GM10248 (cell line): Measurements from ENCODE around the gene TGM1.

Experiments
- CTCF ChIA-PET: fragments of 300-600 bp; sonication (Branson Sonifier 250); formaldehyde crosslinking; extraction: SDS; loops from one replicate; lab custom pipeline; 2021; ENCODE audit warnings: antibody characterized with exemption; lab: Yijun Ruan, JAX
- POLR2A ChIA-PET: fragments of 350-650 bp; sonication (Branson Sonifier 250); formaldehyde crosslinking; extraction: SDS; loops from one replicate; lab custom pipeline; 2020; ENCODE audit warnings: antibody characterized with exemption; lab: Yijun Ruan, JAX
- DNase-seq: peaks from one replicate; pipeline ENCODE4 v3.0.0; 2012; ENCODE audit errors: extremely low spot score
- TF ChIP-seq, protein P1 (sequence below): IDR thresholded peaks from 2 replicates; pipeline ENCODE4 v1.5.1; 2012; ENCODE audit warnings: mild to moderate bottlenecking, low read depth; ENCODE audit errors: extremely low read depth, missing control alignments, control extremely low read depth

Gene TGM1

DNA sequence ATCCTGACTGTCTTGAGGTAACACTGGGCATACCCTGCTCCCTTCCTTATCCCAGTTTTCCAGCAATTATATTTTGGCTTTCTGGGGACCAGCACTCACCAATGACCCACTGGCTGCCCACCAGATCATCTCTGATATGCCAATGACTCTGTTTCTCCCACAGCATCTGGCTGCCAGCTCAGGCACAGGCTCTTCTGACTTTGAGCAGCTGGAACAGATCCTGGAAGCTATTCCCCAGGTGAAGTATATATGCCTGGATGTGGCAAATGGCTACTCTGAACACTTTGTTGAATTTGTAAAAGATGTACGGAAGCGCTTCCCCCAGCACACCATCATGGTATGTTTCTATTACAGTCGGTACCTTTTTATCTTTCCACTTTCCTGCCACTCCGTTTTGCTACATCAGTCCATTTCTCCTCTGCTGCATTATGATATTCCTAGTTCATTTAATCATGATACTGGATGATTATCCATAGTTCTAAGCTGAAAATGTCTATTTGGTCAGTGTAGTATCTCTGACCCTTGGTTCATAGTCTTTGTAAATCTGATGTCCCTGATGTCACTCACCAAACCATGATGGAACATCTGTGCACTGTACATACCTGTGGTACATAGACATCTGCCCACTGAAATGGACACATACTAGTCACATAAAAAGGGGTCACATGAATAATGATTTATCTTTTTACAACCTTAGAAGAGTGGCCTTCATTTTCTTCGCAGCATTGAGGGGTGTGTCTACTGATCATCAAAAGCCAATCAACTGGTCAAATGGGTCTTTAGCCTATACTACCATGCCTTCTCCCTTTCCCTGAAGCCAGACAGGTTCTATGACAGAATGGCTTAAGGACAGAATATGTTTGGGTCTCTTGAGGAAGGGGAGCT, 26.9 kb downstream of the TGM1 start:
- DNase-seq: no peak
- CTCF ChIA-PET: interaction anchor here (0.9 to 7.5 kb wide), 16 partner anchors 10 to 202 kb away, joined by 3 to 56 read pairs (median 4); partner anchors contain the start of genes CHMP4A, CIDEB, DHRS1 and IRF9
- TF ChIP-seq, protein P1, sequence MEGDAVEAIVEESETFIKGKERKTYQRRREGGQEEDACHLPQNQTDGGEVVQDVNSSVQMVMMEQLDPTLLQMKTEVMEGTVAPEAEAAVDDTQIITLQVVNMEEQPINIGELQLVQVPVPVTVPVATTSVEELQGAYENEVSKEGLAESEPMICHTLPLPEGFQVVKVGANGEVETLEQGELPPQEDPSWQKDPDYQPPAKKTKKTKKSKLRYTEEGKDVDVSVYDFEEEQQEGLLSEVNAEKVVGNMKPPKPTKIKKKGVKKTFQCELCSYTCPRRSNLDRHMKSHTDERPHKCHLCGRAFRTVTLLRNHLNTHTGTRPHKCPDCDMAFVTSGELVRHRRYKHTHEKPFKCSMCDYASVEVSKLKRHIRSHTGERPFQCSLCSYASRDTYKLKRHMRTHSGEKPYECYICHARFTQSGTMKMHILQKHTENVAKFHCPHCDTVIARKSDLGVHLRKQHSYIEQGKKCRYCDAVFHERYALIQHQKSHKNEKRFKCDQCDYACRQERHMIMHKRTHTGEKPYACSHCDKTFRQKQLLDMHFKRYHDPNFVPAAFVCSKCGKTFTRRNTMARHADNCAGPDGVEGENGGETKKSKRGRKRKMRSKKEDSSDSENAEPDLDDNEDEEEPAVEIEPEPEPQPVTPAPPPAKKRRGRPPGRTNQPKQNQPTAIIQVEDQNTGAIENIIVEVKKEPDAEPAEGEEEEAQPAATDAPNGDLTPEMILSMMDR: no peak
- POLR2A ChIA-PET: no interaction called here

DNA sequence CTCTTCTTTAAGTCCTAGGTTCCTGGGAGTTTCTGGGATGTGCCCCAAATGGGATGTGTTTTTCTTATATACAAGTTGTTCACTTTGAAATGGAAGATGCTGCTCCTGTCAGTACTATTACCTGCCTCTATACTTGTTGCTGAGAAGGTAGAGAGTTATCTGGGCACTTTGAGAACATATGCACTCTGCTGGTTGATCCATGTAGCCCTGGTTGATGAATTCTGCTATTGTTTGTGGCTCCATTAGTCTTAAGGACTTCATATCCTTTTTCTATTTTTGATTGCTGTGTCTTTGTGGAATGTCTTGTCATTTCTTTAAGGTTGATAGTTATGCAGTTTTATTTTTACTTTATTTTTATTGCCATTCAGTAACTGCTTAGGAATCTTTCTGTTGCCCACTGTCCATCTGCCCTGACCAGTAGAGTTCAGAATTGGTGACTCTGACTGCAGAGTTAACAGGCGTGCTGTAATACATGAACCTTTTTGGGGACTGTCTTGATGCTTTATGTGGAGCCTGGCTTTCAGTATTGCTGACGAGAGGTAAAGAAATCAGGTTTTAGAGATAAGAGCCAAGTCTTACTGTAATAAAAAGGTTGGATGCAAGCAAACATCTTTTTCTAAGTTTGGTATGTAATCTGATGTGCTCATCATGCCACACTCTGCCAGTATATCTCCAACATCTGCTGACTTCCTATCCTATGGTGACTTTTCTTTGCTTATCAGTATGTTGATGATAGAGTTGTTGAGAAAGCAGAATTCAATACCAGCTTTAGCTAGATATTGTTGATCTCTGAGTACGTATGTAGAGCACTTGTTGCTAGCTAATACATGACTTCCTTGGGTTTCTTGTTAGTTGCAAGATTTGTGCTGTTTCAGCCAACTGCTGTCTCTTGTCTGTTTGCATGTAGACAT, 28.6 kb downstream of the TGM1 start:
- no peak for DNase-seq
- ChIA-PET CTCF (interaction anchor here (0.8 to 7.5 kb wide), 15 partner anchors 7 to 204 kb away, joined by 3 to 56 read pairs (median 4); partner anchors contain the start of genes CHMP4A, CIDEB, DHRS1 and IRF9), POLR2A (no interaction called here)
- TF ChIP-seq, protein P1: no peak

DNA sequence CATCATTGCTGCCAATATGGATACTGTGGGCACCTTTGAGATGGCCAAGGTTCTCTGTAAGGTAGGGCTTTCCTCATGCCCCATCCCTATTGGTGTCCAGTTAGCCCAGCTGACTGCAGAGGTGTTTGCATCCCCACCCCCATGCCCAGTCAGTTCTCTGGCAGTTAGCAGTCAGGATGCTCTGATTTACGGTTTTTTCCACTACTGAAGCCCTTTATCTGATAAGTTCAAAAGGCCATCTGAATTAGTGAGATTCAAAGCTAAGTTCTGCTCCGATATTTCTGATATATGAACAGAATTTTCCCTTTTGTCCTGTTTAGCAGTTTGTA, 29.5 kb downstream of the TGM1 start:
- TF ChIP-seq, protein P1: no peak
- POLR2A ChIA-PET: interaction anchor here (1.2 kb wide), 1 partner anchor 9 kb away, joined by 4 read pairs; the partner anchor contains the start of gene TINF2
- CTCF ChIA-PET: interaction anchor here (0.8 to 7.5 kb wide), 5 partner anchors 8 to 74 kb away, joined by 3 to 56 read pairs (median 15); partner anchors contain the start of genes CIDEB, DHRS1, MDP1 and NOP9
- DNase-seq: no peak

DNA sequence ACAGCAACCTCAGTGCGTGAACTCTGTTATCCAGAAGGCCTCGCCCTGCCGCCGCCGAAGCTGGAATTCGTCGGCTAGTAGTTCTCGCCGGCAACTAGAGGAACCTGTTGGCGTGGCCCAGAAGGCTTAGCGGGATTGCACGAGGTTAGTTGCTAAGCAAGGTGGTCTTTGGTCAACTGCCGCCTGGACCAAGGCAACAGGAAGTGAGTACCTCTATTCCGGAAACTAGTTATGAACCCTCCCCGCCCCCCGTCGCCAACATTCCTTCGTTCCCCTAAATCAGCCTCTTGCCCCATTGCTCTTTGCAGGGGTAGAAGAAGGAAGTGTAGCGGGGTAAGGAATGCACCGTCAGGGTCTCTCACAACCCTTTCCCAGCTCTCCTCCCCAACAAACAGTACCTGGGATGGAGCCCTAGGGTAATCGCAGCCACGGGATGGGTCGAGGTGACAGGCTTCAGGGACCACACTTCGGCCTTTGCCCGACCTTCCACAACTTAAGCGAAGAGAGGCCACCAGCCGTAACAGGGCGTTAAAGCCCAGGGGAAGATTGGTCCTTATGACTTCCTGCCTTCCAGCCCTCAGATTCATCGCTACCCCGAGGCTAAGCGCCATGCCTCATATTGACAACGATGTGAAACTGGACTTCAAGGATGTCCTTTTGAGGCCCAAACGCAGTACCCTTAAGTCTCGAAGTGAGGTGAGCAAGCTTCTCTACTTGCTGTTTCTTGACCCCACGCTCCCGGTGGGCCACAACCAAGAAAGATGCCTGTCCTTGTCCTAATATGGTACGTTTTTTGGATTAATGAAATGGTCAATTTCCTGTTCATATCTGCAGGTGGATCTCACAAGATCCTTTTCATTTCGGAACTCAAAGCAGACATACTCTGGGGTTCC, 30.1 kb downstream of the TGM1 start, which contains the start of gene GMPR2:
Gene GMPR2 (plus strand): TSS at position 285 of the 893 bp plus-strand sequence. CDS start 325 bp downstream, at position 610.
- POLR2A ChIA-PET: interaction anchor here (1.2 kb wide), 1 partner anchor 9 kb away, joined by 4 read pairs; the partner anchor contains the start of gene TINF2
- TF ChIP-seq, protein P1: no peak
- CTCF ChIA-PET: interaction anchor here (0.8 to 7.5 kb wide), 6 partner anchors 9 to 75 kb away, joined by 3 to 56 read pairs (median 10); partner anchors contain the start of genes CIDEB, DHRS1, MDP1 and NOP9
- DNase-seq: peak; percentile 70

DNA sequence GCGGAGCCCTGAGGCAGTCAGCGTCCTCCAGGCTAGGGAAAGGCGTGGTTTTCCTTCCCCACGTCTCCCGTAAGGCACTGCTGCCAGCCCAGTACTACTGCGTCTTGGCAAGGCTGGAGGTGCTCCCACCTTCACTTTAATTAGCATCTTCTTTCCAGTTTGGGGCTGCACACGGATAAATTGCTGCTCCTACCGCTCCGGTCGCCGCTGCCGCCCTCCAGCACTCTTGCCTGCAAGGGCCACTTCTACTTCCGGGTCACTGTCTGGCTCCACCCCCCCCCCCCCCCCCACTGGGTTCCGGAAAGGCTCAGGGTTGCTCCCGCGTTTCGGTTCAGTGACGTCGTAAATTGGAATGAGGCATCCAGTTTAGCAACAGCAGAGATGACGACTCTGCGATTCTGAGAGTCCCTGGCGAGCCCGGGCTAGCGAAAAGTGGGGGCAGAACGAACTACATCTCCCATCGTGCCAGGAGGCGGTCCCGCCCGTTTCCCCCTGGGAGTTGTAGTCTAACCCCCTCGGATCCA, 30.8 kb downstream of the TGM1 start, which contains the start of gene NEDD8:
Gene NEDD8 (minus strand): TSS at position 247 of the 524 bp plus-strand sequence. CDS start 100 bp downstream, at position 147.
- ChIA-PET CTCF (interaction anchor here (0.9 to 7.5 kb wide), 3 partner anchors 10 to 75 kb away, joined by 4 to 56 read pairs (median 15); partner anchors contain the start of genes DHRS1, NOP9 and TINF2), POLR2A (interaction anchor here (1.2 kb wide), 1 partner anchor 10 kb away, joined by 4 read pairs; the partner anchor contains the start of gene TINF2)
- TF ChIP-seq, protein P1: no peak
- peak; percentile 89 for DNase-seq
